ENCODE measurements around the gene PACS1.
"Not testable (repeated sequence)": the region's sequence is repeated elsewhere in the genome, so short reads cannot be mapped to it uniquely, and the experiment has no call there.

PACS1 gene

DNA sequence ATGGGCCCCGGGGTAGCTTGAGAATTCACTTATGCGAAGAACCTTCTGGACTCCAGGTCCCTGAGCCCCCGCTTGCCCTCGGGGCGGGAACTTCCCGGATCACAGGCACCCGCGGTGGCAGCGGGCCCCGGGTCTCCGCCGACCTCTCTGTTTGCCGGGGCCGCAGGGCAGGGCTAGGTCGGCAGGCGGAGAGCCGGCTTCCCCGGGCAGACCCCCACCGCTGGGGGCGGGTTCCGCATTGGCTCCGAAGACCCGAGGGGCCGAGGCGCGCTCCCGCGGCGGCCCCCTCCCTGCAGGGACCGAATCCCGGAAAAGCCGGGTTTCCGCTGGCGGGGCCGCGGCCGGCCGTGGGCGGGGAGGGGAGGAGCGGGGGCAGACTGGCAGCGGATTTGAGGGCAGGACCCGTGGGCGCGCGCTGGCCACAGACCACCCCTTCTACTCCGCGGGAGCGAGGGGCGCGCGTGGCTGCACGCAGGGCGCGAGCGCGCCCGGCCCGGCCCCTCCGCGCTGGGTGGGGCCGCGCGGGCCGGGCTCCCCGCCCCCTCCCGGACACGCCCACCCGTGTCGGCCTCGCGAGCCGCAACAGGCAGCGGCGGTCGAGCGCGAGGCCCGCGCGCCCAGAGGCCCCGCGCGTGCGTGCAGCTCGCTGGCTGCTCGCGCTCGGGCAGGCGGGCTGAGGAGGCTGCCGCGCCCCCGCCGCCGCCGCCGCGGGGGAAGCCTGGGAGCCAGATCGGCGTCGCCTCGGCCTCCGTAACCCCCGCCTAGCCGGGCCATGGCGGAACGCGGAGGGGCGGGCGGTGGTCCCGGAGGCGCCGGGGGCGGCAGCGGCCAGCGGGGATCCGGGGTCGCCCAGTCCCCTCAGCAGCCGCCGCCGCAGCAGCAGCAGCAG lies at the start of gene PACS1:
PACS1 (plus strand) TSS at position 558 of the 889 bp plus-strand sequence; CDS start at position 773, 215 bp downstream.
- peak; percentile 81 for DNase-seq

DNA sequence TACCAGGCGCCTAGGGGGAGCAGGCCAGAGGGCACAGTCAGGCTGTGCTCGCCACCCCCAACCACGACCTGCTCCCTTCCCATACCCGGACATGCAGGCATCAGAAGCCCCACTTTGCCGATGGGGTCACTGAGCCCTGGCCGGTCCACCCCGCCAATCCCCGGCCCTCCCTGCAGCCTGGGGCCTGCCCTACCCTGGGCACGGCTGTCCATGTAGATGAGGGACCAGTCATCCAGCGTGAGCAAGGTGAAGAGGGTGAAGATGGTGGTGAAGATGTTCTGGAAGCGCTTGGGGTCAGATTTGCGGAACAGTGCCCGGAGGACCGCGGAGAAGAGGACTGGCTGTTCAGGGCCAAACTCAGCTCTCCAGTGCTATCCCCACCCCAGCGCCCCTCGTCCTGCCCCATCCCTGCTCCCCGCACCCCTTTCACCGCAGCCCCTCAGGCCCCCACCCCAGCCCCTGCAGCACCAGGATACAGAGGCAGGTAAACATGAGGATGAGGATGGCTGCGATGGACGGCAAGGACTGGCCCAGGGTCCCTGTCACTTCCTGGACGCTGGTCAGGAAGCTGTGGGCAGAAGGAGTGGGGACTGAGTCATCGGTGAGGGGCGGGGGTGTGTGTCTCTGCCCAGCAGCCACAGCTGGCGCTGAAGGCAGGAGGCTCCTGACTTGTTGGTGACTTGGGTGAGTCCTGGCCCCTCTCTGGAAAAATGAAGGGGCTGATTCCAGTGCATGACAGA lies 49.3 kb upstream of the PACS1 start:
- DNase-seq, result peak; percentile 39

DNA sequence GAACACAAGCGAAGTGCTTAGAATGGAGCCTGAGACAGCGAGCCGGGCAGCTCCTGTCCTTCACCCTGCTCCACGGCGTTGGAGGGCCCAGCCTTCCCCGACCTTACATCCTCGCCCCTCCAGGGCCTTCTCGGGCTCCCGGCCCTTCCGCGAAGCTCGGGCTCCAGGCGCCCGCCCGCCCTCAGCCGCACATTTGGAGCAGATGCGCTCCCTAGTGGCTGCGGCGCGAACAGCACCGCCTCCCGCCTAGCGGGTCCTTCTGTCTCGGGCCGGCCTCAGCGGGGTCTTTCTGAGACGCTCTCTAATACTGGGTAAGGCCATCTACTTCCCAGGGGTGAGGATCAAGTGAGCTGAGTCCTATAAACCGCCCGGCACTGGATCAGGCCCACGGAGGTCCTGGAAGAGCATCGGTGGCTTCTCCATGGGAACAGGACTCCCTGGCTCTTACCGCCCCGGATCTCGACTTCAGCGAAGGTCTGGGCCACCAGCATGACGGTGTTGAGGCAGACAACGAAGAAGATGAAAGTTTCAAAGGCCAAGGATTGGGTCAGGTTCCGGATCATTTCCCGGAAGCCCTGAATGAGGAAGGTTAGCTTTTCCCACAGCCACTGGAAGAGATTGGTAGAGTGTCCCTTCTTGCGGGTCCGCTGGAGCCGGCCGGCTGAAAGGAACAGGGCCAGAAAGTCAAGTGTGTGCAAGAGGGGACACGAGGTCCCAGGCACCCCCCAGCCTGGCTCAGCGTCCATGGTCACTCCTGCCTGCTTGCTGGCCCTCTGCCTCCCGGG lies 47.5 kb upstream of the PACS1 start:
- peak; percentile 76 for DNase-seq

DNA sequence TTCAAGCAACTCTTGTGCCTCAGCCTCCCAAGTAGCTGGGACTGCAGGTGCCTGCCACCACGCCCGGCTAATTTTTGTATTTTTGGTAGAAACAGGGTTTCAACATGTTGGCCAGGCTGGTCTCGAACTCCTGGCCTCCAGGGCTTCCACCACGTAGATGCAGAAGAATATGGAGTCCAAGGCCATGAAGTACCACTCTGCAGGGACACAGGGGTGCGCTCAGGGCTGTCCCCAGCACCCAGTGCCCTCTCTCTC lies 47.0 kb upstream of the PACS1 start:
- DNase-seq, result not testable (repeated sequence)

DNA sequence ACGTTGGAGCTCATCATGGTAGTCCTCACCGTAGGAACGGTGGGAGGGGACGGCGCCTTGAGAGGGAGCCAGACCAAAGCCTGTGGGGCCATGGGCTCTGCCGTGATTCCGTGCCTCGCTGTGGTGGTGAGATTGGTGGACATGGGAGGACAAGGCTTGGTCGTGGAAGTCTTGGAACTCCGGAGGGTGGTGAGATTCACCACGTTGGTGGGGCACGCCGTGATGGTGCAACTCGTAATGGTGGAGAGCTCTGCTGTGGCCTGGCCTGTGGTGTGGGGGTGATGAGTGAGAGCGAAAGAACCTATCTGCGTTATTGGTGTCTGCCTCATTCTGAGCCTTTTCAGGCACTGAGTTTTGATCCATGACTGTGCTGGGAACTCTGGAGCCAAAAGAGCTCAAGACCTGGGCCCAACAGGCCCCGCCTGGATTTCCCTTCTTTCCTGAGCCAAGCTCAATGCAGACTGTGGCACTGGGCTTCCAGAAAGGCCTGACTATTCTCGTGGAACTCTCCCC lies 44.0 kb upstream of the PACS1 start, which contains the start of gene CATSPER1:
CATSPER1 (minus strand) TSS at position 463 of the 513 bp plus-strand sequence; CDS start at position 363, 100 bp downstream.
- DNase-seq, result no peak

DNA sequence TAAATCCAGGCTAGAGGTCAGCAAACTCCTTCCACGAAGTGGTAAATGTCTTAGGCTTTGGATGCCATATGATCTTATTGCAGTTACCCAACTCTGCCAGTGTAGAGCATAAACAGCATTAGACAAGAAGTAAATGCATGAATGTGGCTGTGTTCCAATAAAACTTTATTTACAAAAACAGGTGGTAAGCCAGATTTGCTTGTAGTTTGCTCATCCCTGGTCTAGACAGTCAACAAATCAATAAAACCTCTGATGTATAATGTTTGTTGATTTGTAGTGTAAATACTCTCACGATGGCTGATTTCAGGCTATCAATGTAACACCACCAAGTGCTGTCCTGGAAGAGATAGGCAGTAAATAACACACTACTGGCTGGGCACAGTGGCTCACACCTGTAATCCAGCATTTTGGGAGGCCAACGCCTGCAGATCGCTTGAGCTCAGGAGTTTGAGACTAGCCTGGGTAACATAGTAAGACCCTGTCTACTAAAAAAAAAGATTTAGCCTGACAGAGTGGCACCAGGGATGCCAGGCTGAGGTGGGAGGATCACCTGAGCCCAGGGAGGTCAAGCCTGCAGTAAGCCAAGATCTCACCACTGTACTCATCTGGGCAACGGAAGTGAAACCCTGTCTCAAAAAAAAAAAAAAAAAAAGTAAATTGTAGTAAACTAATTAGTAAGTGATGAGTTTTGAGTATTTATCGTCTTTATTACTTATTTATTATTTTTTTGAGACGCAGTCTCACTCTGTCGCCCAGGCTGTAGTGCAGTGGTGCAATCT lies 36.9 kb upstream of the PACS1 start:
- DNase-seq, result no peak

DNA sequence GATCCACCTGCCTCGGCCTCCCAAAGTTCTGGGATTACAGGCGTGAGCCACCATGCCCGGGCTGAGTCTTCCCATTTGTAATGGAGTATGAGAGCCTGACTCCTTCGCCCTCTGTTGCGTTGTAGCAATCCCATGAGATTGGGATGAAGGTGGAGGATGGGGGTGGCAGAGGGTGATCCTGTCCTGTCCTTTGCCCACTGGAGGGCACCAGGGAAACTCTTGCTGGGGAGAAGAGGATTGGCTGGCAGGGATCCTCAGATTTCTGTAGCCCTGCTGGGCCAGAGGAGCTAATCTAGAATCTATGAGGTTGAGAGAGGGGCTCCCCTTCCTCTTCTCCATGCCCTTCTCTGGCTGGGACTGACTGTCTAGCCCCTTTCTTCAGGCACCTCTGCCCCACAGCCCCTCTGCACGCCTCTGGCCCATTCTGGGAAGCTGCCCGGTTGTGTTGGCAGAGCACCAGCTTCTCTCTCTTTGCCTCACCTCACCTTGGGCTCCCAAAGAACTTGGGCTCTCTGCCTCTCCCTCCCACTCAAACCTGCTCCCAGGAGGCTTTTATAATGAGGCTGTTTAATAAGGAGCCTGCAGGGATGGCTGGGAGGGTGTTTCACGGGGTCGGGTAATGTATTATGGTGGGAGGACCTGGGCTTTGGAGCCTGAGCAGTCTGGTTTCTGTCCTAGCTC lies 34.3 kb upstream of the PACS1 start:
- DNase-seq, result no peak

DNA sequence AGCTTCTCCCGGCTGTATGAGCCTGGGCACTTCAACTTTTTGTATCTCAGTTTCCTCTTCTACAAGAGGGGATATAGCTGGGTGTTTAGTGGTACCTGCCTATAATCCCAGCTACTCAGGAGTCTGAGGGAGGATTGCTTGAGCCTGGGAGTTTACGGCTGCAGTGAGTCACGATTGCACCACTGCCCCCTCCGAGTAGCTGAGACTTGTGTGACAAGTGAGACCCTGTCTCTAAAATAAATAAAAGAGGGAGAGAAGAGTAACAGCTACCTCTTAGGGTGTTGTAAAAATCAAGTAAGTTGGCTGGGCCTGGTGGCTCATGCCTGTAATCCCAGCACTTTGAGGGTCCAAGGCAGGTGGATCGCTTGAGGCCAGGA lies 33.8 kb upstream of the PACS1 start:
- DNase-seq, result no peak

DNA sequence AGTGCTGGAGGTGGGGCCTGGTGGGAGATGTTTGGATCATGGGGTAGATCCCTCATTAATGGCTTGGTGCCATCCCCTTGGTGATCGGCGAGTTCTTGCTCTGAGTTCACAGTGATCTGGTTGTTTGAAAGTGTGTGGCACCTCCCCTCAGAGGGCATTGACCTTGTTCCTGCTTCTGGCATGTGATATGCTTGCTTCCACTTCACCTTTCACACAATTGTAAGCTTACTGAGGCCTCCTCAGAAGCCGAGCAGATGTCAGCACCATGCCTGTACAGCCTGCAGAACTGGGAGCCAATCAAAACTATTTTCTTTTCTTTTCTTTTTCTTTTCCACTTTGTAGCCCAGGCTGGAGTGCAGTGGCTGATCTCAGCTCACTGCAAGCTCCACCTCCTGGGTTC lies 32.7 kb upstream of the PACS1 start:
- no peak for DNase-seq

DNA sequence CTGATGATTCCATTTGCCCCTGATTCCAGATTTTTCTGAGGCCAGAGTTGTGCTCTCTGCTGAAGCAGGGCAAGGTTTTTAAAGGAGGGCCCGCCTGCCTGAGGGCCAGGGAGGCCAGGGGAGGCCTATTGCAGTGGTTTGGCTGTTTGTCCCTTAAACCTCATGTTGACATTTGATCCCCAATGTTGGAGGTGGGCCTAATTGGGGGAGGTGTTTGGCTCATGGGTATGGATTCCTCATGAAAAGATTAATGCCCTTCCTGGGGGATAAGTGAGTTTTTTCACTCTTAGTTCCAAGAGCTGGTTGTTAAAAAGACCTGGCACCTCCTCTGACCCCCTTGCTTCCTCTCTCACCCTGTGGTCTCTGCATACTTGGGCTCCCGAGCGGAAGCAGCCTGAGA lies 30.3 kb upstream of the PACS1 start:
- DNase-seq, result no peak

DNA sequence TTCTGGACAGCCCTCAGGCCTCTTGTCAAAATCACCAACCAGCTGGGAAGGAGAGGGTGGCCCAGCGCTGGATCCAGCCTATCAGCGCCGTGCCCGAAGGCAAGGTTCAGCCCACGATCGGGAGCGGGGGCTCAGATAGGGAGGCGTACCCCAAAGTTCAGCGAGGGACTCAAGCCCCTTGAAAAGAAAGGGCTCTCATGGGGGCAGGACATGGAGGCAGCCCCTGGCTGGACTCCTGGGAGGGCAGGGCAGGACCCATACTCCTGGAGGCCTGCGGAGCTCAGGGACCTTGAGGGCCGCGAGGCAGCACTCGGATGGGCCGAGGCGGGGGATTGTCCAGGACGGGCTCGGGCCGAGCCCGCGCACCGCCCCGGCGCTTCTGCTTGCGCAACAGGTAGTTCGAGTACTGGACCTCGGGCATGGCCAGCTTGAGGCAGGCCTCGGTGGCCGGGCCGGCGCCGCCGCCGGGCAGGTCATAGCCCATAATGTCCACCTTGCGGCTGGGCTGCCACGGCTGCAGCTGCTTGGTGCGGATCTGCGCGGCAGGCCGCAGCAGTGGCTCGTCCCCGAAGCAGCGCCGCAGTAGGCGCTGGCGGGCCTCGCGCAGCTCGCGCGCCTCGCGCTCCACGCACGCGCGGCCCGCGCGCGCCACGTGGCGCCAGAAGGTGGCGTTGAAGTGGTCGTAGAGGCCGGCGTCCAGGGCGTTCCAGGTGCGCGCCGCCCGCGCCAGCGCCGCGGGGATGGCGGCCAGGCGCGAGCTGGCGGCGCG lies 27.7 kb upstream of the PACS1 start:
- no peak for DNase-seq

DNA sequence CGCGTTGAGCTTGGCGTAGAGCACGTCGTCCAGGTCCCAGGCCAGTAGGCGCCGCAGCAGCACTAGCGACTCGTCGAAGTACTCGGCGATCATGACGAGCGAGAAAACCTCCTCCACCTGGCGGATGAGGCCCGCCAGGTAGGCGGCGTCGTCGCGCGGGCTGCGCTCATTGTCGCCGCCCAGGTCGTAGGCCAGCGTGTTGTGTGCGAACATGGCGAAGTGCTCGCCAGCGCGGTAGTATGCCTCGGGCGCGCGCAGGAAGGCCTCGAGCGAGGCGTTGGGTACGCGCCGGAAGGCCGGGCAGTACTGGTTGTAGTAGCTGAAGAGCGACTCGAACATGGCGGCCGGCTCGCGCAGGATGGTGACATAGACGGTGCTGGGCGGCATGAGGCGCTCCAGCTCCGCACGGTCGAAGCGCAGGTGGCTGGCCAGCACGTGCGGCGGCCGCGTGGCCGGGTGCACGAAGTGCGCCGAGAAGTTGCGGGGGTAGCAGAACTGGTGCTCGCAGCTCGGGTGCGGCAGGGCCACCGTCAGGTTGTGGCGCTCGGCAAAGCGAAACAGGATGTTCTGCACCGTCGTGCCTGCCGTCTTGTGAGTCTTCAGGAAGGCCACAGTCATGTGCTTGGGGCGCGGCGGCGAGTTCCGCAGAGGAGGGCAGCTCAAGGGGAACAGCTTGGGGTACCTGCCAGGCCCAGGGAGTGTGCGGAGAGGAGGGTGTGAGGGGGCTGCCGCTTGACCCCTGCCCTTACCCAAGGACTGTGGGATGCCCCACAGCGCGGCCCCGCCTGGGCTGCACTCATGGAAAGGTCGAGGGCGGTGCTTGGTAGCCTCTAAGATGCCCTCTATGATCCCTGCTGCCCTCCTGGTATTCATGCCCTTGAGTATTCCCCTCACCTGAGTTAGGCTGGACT lies 26.8 kb upstream of the PACS1 start:
- no peak for DNase-seq

DNA sequence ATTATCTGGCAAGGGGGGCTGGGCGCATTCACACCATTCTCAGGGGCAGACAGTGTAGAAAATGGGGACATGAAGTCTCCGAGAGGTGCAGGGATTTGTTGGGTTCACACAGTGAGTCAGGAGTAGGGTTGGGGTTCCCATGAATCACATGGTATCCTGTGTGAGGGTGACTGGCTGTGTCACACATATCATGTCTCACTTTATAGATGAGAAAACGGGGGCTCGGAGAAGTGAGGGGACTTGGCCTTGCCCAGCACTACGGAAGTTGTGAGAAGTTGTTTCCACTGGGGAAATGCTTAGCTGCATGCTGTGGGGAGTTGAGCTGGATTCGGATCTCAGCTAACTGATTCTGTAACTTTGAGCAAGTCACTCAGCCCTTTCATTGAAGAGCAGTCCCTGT lies 25.3 kb upstream of the PACS1 start:
- DNase-seq, result peak; percentile 22

DNA sequence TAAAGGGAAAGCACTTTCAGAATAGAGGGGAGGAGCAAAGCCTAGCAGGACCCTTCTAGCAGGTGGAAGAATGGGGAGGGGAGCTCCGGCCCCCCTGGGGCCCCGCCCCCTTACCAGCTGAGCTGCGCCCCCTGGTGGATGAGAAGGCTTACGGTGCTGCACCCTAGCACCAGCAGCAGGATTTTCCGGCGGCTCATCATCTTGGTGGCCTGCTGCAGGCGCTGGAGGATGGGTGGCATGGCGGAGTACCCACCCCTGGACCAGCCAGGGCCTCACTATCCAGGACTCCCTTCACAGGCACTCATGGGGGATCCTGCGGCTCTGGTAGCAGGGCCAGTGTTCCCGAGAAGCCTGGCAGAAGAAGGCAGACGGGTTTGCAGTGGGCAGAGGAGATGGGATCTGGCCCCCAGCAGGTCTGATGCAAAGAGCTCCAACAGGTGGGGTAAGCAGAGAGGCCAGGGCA lies 24.9 kb upstream of the PACS1 start:
- DNase-seq, result peak; percentile 86

DNA sequence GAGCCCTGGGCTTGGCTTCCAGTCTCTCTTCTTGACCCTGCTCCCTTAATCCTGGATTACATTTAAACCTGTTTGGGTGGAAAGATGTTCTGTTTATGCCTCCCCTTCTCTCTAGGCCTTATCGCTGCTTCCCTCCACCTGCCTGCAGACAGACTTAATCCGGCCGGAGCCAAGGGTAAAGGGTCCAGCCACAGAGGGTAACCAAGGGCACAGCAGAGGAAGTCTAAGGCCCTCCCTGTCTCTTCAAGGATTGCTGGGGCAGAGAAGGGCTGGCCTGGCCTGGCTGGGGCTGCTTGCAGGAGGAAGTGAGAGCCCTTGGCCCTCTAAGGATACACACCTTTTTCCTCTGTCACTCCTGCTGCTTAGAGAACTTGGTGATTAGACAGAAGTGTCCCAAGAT lies 23.2 kb upstream of the PACS1 start:
- DNase-seq, result no peak

DNA sequence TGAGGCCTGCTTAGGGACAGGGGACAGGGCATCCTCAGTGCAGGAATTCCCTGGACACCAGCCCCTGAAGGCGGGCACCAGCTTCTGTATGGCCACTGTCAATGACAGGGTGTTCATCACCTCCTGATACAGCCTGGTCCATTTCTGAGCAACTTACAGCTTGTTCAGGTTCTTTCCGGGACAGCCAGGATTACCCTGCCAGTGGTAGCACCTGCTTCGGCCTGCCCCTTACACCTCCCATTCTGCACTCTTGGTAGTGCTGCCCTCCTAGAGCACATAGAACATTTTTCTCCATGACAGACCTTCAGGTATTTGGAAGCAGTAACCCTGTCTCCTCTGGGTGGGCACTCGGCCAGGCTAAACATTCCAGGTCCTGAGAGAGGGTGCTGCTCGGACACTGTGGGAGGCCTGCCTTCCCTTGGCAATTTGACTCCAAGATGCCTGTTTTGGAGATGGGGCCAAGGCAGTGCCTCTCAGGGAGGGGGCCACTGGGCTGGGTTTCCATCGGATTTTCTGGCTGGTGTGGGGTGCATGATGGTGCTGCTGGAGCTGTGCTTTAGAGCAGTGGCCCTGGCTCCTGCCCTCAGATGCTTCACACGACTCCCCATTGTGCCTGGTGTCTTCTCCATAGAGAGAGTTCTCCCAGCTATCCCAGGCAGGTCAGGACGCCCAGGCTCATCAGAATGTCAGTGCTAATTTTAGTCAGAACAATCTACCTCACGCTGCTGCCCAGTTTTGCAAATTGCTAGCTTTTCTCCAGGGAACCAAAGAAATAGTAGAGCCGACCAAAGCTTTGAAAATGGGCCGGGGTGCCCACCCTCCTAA lies 22.3 kb upstream of the PACS1 start:
- DNase-seq, result no peak

DNA sequence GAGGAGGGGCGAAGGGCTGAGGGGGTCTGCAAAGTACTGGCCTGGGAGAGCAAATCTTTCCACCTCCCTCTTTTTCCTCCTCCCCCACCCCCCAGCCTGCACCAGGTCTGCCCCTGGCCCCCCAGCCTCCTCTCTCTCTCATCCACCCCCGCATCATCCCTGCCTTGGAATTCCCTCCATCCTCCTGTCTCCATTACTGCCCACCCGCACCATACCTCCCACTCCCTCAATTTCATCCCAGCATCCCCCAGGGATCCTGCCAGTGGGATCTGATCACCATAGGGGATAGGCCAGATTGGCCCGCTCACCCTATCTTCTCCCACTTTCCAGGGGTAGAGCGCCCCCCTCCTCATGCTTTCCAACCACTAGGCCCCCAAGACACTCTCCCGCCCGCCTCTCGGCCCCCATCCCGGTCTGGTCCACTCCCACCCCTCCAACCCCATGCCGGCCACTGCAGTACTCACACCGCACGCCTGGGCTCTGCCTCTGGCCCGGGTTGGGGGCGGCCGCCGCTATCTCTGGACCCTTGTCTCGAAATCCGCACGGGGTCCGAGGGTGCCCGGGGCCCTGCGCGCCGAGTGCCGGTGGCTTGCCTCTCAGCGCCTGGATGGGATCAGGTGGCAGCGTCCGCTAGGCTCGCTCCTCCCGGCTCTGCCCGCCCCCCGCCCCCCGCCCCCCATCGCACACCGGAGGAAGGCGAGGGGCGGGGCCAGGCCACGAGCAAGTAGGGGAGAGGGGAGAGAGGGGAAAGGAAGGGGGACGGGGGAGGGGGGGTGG lies 21.3 kb upstream of the PACS1 start, which contains the start of gene GAL3ST3:
GAL3ST3 (minus strand) TSS at position 615 of the 777 bp plus-strand sequence. CDS start 3,746 bp downstream, outside the sequence.
- no peak for DNase-seq

All from activated CD4-positive, alpha-beta T cell treated with anti-CD3 and anti-CD28 coated beads, Interleukin-2, amount 50 U/mL, for 16 hours (primary cell).